Omental fat pad (tissue), 4 donors: Measurements from ENCODE around the gene MAP4K3. TPM values are rescaled to one million over a fixed set of nuclear protein-coding genes. Genes with fewer than 3 reads are reported as not detected.

Source experiments
- ATAC-seq: fragments of 150-250 bp; one replicate; pipeline ENCODE4 v1.9.1; 2016; ENCODE audit warnings: mild to moderate bottlenecking, moderate library complexity; ENCODE audit not compliant: low FRiP score
- DNase-seq: peaks from one replicate; pipeline ENCODE4 v3.0.0-alpha.2; 2019; ENCODE audit warnings: low spot score
- small RNA-seq: library from RNA; depleted of rRNA; stranded (forward); fragments of <200 nt; gene quantifications from one replicate; pipeline ENCODE3, GENCODE V24; 2016
- total RNA-seq, 4 donors: library from RNA; depleted of rRNA; stranded (reverse); fragments of >200 nt; gene quantifications; one replicate each; pipeline ENCODE4 v1.1.0, GENCODE V29; 2016
- TF ChIP-seq, protein P1 (sequence below), 3 donors: fragments of 450-650 bp; IDR thresholded peaks; one replicate each; pipeline ENCODE4 v1.5.1; 2016 to 2017; ENCODE audit warnings: antibody characterized with exemption in 3 of 3, mild to moderate bottlenecking in 3 of 3, moderate library complexity in 2 of 3

Gene MAP4K3
- total RNA-seq, 4 donors from 2014 or later = 45.9 to 93.7 (median 66.1) TPM

DNA sequence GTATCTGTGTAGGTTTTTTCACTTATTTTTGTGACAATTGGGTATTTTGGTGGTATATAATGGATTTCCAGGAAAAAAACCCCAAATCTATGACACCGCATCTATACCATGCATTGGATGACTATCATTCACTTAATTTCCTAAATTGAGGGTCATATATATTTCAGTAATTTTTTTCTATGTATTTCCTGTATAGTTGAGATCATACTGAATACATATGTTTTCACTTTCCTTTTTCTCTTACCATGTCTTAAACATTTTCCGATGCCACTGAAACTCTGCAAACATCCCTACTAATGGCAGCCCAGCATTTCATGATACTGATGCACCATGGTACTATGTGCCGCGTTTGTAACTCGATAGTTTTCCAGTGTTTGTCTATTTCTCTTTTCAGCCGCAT, 233.7 kb downstream of the MAP4K3 start:
- TF ChIP-seq, protein P1, sequence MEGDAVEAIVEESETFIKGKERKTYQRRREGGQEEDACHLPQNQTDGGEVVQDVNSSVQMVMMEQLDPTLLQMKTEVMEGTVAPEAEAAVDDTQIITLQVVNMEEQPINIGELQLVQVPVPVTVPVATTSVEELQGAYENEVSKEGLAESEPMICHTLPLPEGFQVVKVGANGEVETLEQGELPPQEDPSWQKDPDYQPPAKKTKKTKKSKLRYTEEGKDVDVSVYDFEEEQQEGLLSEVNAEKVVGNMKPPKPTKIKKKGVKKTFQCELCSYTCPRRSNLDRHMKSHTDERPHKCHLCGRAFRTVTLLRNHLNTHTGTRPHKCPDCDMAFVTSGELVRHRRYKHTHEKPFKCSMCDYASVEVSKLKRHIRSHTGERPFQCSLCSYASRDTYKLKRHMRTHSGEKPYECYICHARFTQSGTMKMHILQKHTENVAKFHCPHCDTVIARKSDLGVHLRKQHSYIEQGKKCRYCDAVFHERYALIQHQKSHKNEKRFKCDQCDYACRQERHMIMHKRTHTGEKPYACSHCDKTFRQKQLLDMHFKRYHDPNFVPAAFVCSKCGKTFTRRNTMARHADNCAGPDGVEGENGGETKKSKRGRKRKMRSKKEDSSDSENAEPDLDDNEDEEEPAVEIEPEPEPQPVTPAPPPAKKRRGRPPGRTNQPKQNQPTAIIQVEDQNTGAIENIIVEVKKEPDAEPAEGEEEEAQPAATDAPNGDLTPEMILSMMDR (IDR thresholded peaks at IDR 0.05) = no peak
- no peak for DNase-seq
- ATAC-seq = no peak

DNA sequence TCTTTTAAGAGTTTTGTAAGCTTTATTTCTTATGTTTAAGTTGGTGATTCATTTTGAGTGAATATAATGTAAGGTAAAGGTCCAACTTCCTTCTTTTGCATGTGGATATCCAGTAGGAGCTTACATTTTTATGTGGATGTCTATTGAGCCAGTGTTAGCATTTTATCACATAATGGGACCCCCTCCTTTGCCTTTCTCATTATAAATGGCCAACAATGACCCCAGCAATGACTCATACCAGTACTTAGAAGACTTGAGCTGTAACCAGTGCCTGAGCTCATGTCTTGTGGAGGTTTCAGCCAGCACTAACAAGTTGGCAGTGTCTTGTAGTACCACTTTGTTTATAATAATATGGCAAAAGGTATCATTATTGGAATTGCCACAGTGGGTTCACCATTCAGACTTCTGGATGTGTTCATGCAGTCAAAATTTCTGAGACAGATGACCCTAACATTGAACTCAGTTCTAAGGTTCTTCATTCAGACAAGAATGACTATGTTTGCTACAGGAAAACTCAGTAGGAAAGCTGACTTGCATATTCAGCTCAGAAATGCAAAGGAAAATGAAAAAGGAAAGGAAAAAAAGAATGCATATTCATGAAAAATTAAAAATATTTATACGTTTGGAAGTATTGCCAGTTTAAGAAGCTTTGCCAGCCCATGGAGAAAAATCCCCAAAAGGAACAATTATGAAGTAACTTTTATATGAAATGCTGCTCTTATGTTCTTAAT, 234.3 kb downstream of the MAP4K3 start:
- TF ChIP-seq, protein P1 (IDR thresholded peaks at IDR 0.05) = no peak
- no peak for ATAC-seq
- no peak for DNase-seq

Small RNA genes within 50 kb of the gene (small RNA-seq; reads per million reads assigned to genes)
- not detected for gene RF00272

Other genes with a start within 250 kb of the MAP4K3 start
- under 1 TPM in 2 of 4 donors, not detected in 2; 0.65 to 0.72 TPM for gene CDKL4, start 193.3 kb downstream of the MAP4K3 start, total RNA-seq
- 1 to 10 TPM; 1.6 to 2.0 (median 1.8) TPM for gene TMEM178A, start 228.6 kb upstream of the MAP4K3 start, total RNA-seq